NCI-H774 (cell line): ENCODE data around the gene SAMSN1.

Source experiments
- DNase-seq: peaks from one replicate; lab custom pipeline; 2025; lab: John Stamatoyannopoulos, UW

SAMSN1 gene

DNA sequence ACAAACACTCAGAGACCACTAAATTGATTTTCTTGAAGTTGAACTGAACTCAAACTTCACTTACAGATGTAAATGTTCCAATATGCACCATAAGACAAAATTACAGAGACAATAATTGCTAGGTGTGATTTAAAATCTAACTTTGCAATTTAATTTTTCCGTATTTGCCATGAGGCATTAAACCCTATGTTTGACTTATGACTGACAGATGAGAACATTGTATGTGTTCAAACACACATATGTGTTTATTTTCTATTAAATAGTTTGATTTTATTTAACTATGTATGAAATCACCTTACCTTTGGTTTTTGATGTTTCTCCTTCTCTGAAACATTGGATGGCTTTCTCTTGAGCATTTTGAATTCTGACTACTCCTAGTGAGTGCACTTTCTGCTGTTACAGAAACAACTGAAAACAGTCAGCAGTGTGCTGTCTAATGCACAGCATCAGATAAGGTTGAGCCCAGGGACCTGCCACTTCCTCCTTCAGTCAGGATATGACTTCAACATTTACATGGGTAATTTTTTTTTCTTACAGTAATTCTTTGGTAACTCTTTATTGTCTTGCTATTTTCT lies at the start of gene SAMSN1:
SAMSN1 (minus strand) TSS at position 410 of the 575 bp plus-strand sequence; CDS start at position 356, 54 bp downstream.
- DNase-seq, result no peak

DNA sequence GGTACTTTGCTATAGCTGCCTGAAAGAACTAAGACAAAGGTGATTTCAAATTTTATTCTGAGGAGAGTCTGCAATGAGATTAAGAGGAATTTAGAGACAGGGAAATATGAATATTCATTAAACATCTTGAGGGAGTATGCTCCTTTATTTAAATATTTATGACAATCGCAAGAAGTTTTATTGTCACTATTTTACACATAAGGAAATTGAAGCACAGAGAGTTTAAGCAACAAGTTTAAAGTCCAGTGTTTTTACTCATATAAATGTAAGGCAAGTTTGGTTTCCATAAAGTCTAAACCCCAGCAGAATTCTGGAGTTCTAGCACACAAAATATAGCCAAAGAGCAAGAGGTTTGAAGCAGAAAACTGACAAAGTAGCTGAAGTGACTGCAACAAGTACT lies 49.3 kb upstream of the SAMSN1 start:
- DNase-seq, result no peak

DNA sequence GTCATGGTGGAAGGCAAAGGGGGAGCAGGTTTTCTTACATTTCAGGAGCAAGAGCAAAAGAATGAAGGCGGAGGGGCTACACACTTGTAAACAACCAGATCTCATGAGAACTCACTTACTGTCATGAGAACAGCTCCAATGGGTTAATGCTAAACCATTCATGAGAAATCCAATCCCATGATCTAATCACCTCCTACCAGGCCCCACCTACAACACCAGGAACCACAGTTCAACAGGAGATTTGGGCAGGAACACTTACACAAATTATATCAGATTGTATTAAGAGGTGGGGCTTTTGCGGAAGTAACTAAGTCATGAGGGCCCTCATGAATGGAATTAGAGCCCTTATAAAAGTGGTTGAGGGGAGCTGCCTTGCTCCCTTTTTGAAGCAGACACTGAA lies 48.9 kb upstream of the SAMSN1 start:
- DNase-seq, result no peak

DNA sequence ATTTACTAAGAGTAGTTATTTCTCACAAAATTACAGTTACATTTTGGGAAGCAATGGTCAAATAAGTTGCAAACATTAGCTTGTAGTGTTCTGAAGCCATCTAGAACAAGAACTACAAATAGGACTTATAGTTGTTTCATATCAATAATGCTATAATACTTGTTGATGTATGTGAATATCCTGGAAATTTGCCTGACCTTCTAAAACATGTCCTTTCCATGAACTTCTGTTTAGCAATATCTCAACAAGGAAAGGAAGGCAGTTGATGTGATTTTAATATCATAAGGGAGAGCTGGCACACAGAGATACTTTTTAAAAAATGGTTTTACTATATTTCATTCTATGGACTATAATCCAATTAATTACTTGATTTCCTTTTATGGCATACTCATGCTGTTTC lies 47.1 kb upstream of the SAMSN1 start:
- no peak for DNase-seq

DNA sequence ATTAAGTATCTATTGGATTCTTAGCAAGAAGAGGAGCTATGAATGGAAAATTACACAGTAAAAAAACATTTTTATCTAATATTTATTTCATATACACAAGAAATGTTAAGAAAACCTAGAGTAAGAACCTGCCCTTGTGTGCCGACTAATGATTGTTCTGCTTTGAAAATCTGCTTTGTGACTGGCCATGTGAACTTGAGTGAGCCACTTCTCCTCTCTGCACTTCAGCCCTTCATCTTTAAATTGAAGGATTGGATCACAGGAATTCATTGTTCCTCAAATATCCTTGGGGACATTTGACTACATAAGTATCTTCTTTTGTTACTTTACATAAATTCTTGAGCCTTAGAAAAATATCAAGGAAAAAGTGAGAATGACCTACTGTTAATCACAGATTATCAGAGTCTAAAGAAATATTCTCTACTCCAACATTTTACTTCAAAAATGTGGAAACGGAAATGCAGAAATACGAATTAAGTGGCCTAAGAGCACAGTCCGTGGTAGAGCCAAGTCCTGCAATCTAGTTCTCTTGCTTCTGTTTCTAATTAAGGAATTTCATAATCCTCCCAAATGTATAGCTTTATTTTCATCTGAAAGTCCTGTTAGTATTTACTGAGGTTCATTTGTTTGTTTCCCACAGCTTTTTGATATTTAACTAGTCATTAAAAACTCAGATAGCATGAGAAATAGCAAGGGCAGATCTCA lies 46.3 kb upstream of the SAMSN1 start:
- DNase-seq, result no peak

DNA sequence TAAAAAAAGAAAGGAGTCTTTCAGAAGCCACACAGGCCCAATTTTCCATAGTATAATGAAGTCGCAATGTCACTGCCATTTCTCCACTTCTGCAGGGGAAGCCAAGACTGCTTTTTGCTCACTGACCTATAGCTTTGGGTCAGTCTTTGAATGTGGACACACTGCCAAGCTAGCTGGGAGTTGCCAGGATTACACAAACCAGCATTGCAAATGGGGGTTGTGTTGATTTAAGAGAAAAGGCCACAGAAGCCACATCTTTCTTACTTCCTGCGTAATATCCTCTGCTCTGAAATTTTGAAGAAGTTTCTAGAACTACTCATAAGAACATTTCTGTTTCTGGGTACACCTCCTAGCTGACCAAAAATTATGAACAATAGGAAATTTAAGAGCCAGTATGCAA lies 45.8 kb upstream of the SAMSN1 start:
- DNase-seq, result no peak

DNA sequence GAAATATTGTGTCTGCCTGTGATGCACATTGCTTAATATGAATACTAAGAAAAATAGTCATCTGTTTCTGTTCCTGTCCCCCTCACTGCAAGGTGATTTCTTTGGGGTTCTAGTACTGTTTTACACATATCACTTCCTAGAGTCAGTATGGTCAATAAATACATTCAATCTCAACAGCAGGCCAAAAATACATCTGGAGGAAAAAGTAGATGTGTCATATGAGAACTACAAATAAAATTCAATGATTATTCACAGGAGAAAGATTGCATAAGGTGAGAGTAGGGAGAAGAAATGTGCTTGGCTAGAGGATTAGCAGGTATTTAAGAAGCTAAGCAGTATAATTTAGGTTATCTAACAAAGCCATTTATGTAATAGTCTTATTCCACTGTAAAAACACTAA lies 45.3 kb upstream of the SAMSN1 start:
- no peak for DNase-seq

DNA sequence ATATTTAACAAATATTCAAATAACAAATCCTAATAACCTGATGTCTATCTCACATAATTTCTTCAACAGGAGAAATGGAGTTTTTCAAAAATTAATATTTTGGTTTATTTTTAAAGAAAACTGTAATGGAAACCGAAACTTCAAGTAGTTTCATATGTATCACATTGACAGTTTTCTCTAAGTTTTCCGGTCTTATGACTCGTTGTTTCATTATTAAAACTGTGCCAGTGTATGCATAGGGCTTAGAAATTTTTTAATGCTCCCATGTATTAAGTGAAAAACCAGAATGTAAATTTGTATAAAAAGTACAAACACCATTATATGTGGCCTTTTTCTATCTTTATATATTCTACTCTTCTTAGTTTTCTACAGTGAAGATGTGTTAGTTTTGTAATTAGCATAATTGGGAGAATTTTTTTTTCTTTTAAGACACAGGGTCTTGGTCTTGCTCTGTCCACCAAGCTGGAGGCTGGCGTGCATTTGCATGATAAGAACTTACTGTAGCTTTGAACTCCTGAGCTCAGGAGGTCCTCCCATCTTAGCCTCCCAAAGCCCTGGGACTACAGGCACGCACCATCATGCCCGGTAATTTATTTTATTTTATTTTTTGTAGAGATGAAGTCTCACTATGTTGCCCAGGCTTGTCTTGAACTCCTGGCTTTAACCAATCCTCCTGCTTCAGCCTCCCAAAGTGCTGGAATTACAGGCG lies 43.9 kb upstream of the SAMSN1 start:
- no peak for DNase-seq

DNA sequence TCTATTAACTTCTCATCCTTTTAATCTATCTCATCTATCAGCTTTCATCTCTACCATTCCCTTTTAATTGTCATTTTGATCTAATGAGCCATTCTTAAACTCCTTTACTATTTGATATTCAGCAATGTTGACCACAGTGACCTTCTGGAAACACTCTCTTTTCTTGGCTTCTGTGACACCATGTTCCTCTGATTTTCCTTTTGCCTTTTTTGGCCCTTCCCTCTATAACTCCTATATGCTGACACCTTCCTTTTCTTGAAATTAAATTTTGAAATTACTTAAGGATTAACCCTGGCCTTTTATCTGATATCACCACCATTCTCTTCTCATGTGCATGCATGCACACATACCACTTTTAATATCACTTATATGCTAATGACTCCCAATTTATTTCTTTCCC lies 41.2 kb upstream of the SAMSN1 start:
- DNase-seq, result no peak

DNA sequence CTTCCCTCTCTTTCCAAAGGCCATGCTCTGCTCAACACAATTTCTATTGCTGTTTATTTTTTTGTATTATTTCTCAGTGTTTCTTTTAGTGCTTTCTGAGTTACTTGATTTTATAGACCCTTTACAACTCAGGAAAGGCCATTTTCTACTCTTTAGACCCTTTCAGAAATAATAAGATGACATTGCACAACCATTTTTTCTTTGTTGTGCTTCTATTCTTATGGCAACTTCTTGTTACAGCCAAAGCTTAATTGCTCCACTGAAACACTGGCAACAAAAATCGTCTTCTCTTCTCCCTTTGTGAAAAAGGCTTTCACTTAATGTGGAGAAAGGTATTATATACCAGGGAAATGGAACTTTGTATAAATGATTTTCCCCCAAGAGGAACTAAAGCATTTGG lies 39.0 kb upstream of the SAMSN1 start:
- DNase-seq, result no peak

DNA sequence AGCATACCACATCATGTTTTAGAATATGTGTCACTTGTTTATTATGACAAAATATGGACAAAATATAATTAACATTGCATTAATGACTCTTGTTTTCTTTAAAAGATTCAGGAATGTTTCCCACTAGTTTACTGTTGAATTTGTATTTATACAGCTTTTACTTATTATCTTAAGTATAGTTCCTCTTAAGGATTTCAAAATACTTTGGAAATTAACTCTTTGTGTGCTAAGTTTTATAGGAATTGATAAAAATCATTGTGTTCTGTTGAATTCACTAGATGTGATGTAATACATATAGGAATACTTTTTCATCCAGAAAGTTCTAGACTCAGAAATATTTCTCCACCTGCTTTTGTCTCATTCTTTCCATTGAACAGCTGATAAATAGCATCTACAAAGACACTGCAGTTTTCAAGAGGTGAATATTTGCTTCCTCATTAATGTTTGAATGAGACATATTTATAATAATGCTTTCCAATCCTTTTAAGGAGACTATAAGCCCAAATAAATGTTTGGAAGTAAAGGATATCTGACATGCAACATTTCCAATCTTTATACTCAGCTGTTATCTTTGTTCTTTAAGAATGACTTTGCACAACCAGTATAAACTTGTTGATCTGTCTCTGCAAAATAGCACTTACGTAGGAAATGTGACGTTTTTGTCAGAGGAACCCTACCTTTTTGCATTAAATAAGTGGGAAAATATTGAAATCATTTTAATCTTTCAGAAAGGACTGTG lies 38.4 kb upstream of the SAMSN1 start:
- DNase-seq, result no peak

DNA sequence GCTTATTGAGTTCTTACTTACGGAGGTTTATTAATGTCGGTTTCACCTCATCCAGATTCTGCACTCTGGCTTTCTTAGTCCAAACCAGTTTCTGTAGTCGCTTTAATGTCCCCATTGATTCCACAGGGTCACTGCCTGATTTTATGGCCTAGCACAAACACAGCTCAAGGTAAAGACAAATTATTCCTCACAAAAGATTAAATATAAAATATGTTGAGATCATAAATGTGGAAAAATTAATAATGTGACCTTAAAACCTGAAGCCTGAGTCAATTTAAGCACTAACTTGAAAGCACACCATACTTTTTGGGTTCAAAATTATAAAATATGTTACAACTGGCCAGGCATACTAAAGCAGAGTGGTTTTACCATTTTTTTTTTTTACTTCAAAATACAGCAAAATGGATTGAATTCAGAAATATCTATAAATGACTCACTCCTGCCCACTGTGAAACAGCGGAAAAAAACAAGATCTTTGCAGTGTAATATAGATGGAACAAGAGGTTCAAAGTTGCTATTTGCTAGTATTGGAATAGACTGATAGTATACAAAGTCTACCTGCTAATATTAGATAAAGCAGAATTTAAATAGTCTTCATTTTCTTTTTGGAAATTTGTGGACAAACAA lies 37.6 kb upstream of the SAMSN1 start:
- no peak for DNase-seq

DNA sequence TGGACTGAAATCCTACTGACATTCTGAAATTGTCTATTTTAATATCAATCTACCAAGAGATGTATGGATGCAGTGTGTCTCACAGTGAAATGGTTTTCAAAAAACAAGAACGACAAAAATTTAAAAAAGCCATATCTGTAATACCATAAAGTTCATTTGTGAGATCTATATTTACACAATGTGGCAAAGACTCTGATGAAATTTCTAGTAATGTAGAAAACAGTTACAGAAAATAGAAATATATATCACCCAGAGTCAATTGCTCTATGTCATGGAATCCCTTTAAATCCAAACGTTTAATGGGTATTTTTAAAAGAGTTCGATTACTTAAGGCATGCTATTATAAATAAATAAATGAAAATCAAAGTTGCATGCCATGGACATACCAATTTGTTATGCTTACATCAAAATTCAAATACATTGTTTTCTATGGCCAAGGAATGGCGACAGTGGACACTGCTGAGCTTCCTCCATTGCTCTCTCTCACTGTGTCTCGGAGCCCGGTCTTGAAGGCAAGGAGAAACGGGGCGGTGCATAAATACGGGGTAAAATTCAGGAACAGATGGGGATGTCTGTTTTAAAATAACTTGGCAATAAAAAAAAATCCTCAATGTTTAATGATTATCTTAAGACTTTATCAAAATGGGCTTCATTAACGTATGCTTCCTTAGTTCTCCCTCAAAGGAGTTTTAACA lies 37.0 kb upstream of the SAMSN1 start:
- DNase-seq, result no peak

DNA sequence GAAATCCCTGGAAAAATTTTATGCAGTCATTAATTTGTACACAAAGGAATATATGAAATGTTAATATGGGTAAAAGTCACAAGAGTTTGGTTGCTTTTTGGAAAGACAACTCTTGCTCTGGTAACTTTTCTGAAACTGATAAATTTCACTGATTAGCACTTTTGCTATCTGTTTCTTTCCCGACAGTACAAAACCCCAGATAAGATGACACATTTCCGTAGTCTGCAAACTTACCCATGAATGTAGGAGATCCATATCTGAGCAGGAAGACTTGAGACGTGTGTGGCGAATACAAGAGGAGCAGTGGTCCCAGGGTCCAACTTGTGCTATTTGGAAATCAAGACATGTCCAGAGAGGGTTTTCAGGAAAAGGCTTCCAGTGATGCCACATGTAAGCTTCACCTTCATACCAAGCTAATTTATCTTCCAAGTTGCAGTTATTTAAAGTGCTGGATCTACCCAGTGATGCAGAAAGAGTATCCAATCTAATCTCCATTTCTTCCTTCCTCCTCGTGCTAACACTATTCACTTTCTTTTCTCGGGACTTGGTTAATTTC lies 35.9 kb upstream of the SAMSN1 start:
- DNase-seq, result no peak

DNA sequence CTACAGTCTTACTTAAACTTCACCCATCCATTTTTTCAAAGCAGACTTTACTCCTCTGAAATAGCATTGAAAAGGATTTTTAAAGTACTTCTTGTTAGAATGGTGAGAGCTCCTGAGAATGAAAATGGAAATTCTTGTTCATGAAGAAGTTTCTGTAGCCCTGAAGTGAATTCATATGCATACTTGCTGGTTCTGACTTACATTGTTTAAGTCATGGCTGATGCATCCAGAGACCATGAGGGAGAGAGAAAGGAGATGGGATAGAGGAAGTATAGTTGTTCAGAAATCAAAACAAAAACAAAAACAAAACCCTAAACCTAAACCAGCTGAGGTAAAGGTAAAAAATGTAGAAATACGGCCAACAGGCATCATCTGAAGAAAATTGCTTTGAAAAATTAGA lies 27.1 kb upstream of the SAMSN1 start:
- DNase-seq, result no peak

DNA sequence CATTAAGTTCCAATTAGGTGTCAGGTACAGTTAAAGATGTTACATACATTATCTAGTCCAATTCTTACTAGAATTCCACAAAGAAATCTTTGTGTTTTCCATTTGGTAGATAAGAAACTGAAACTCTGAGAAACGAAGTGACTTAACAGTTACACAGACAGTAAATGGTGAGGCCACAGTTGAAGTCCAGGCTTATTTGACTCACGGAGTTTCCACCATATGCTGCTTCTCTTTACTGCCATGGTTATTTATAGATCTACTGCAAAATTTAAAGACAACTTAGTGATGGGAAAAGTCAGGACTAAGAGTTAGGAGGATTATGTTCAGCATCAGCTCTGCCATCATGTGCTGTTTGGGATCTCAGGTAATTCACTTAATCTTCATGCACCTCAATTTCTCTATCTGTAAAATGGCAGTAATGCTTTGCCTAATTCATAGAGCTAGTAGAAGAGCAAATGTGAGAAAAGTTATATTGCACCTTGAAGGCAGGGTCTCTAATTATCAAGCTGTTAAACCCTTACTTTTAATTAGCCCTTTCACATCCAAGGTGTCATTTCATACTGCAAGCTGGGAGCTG lies 26.2 kb upstream of the SAMSN1 start:
- DNase-seq, result no peak

DNA sequence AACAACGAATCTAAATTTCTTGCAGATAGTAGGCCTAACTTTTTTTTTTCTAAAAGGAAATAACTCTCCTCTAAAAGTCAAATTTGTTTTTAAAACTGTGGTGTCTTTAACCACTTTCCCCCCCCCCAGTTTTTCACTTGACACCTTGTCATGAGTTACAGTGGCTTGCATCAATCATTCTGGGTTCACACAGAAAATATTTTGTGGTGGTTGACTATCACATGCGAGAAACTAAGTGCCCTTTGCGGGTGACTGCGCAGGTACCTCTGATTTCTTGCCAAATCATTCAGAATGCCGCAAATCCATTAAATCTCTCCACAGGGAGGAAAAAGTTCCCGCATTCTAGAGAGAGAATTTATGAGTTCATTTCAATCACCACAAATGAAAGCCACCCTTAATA lies 23.8 kb upstream of the SAMSN1 start:
- DNase-seq, result no peak

DNA sequence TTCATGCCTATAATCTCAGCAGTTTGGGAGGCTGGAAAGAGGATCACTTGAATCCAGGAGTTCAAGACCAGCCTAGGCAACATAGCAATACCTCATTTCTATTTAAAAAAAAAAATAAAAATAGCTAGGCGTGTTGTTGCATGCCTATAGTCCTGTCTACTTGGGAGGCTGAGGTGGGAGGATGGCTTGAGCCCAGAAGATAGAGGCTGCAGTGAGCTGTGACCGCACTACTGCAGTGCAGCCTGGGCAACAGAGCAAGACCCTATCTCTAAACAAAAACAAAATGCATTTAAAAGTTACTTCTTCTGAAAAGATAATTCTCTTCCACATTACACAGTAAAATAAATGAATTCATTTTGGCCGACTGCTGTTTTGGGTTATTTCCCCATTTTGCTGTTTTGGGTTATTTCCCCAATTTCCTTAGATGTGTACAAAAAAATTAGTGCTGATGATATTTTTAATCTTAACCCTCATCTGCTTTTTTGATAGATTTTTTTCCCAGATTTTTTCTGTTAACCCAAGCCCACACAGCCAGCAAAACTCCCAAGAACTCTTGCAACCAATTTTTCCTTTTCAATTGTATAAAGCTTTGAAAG lies 23.0 kb upstream of the SAMSN1 start:
- DNase-seq, result no peak

DNA sequence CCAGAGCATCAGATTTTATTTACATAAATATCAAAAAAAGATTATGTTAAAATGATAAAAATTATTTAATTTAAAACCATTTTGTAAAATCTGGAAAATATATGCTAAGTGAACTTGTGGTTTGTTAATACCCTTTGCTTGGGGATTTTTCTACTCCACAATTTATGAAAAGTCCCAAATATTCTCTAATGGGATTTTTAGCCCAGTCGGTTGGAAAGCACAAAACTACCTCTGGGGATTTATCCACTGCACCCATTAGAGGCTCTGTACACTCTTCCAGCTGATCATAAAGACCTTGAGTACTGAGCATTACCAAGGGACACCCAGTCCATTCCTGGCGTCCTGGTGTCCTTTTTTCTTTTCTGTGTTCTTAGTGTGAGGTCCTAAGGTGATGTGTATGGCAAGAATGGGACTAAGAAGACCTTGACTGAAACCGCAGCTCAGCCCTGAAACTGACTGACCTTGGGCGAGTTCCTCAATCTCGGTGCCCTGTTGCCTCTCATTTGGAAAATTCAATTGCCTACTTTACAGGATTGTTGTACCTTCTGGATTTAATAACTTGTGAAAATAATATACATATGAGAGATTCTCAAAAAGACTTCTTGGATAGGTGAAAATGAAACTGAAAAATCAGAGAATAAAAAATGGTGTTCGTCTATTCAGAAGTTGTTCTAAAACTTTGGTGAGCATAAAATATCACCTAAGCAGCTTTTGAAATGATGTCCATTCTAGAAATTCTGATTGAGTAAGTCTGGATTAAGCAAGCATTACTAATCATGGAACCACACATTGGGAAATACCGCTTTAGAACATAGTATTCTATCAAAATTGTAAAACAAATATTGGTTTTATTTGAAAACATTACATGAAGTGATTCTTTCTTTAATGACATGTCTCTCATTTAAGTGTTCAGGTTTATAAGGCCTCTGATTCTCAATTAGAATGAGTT lies 21.5 kb upstream of the SAMSN1 start:
- no peak for DNase-seq
